ENCODE data around the gene IQCE. TPM values are rescaled to one million over a fixed set of nuclear protein-coding genes. Genes with fewer than 3 reads are reported as not detected.

The IQCE gene
- total and polyA plus RNA-seq, 3 donors from 2014 or later, result 57.9 to 139 (median 86.4) TPM

DNA sequence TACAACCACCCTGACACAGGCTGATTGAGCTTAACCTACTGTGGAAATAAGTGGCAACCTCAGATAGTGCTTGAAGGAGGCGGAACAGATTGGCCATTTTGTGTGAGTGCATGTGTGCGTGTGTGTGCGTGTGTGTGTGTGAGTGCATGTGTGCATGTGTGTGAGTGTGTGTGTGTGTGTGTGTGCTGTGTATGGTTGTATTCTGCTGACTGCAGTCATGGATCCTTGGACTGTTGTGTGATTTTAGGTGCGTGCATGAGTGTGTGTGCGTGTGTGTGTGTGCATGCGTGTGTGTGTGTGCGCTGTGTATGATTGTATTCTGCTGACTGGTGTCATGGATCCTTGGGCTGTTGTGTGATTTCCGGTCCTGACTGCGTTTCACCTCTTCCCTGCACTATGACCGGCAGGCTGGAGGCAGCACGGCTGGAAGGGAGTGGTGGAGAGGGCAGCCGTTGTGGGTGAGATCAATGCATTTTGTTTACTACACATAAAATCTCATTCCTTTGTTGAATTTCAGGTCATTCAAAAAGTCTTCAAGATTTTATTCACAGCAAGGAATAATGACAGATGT is 6.3 kb downstream of the IQCE start:
- H3K4me3 ChIP-seq, result no peak overlapping the region
- DNase-seq, result no peak
- intact Hi-C loops (cut with DNase I; ENCODE audit: low total_unique reads), result no loop called here
- no peaks in the 10 kb centered on the region for H3K27me3 ChIP-seq
- whole genome bisulfite sequencing, 2 donors, result 87 to 95% methylated on average over 11 to 12 of the region's 12 CpGs
- TF ChIP-seq, protein P1, sequence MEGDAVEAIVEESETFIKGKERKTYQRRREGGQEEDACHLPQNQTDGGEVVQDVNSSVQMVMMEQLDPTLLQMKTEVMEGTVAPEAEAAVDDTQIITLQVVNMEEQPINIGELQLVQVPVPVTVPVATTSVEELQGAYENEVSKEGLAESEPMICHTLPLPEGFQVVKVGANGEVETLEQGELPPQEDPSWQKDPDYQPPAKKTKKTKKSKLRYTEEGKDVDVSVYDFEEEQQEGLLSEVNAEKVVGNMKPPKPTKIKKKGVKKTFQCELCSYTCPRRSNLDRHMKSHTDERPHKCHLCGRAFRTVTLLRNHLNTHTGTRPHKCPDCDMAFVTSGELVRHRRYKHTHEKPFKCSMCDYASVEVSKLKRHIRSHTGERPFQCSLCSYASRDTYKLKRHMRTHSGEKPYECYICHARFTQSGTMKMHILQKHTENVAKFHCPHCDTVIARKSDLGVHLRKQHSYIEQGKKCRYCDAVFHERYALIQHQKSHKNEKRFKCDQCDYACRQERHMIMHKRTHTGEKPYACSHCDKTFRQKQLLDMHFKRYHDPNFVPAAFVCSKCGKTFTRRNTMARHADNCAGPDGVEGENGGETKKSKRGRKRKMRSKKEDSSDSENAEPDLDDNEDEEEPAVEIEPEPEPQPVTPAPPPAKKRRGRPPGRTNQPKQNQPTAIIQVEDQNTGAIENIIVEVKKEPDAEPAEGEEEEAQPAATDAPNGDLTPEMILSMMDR (IDR thresholded peaks at IDR 0.05), result no peak
- TF ChIP-seq POLR2A (IDR thresholded peaks at IDR 0.05), result no peak
- no peaks in the 10 kb centered on the region for H3K9me3 ChIP-seq
- H3K4me1 ChIP-seq, result peaks cover 3% of the 10 kb centered on the region
- H3K36me3 ChIP-seq (ENCODE audit: low read depth, missing control alignments), result no peaks in the 10 kb centered on the region
- H3K27ac ChIP-seq, result no peak overlapping the region

DNA sequence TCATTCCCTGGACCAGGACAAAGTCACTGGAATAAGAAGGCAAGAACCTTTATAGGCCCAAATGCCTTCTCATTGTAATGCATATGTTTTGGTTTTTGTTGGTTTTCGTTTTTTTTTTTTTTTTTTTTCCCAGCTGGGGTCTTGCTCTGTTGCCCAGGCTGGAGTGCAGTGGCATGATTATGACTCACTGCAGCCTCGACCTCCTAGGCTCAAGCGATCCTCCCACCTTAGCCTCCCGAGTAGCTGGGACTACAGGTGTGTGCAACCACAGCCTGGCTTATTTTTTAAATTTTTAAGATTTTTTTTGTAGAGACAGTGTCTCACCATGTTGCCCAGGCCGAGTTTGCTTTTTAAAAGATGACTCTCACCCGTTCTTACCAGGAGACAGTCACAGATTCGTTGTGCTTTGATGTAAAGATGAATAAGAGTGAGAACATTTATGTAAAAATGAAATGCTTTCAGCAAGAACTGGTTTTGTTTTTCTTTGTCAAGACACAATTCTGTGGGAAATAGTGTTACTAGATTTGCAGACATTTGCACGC is 7.6 kb downstream of the IQCE start:
- no peaks in the 10 kb centered on the region for H3K4me1 ChIP-seq
- H3K36me3 ChIP-seq (ENCODE audit: low read depth, missing control alignments), result no peaks in the 10 kb centered on the region
- WGBS, 2 donors, result 71 to 79% methylated on average over 8 of the region's 8 CpGs
- H3K27ac ChIP-seq, result no peak overlapping the region
- H3K9me3 ChIP-seq, result no peaks in the 10 kb centered on the region
- no peaks in the 10 kb centered on the region for H3K27me3 ChIP-seq
- no peak for TF ChIP-seq POLR2A (IDR thresholded peaks at IDR 0.05)
- TF ChIP-seq, protein P1 (IDR thresholded peaks at IDR 0.05), result no peak
- no peak for DNase-seq
- no peak overlapping the region for H3K4me3 ChIP-seq
- intact Hi-C loops (cut with DNase I; ENCODE audit: low total_unique reads), result no loop called here

DNA sequence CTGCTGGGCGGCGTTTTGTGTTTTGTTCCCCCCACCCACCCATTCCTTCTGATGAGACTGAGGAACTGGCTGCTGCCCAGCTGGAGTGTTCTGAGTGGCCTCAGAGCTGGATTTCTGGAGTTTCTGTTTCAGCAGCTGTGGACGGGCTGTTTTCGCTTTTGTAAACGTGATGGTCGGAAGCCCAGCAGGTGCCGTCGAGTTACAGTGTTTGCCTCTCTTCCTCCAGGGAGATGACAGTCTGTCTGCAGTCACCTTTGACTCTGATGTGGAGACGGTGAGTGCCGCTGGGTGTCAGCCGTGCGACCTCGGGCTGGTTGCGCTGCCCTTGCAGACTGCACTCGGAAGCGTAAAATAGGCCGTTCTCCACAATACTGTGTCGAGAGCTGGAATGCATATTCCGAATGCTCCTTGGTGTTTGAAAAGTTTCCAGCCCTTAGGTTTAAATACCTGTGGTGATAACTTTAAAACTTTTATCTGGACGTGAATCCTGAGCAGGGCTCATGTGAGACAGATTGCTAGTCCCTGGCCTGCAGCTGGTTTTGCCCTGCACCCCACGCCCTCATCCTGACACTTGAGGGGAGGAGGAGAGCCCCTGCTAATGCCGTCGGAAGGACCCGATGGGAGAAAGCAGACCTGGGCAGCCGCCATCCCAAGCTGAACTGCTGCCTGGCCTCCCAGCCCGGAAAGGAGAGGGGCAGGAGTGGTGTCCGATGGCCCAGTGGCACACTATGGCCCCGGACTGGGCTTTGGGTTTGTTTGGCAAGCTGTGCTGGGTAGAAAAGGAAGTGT is 8.3 kb downstream of the IQCE start:
- intact Hi-C loops (cut with DNase I; ENCODE audit: low total_unique reads), result no loop called here

GRCh38 chr7:2567679-2568278 is 9.0 kb downstream of the IQCE start:
- Histone ChIP-seq H3K4me1 (no peaks in the 10 kb centered on the region), H3K27ac (no peak overlapping the region), H3K9me3 (no peaks in the 10 kb centered on the region), H3K4me3 (no peak overlapping the region), H3K27me3 (no peaks in the 10 kb centered on the region), H3K36me3 (ENCODE audit: low read depth, missing control alignments) (no peaks in the 10 kb centered on the region)
- 39 to 46% methylated on average over 16 of the region's 16 CpGs for whole genome bisulfite sequencing, 2 donors
- DNase-seq, result peak; percentile 68
- no peak for TF ChIP-seq POLR2A (IDR thresholded peaks at IDR 0.05)
- TF ChIP-seq, protein P1 (IDR thresholded peaks at IDR 0.05), result peak in 1 of 3 experiments; percentile 39
- intact Hi-C loops (cut with DNase I; ENCODE audit: low total_unique reads), result no loop called here

More for the DNA sequence above, 8.3 kb downstream of the IQCE start:
- Histone ChIP-seq H3K27me3 (no peaks in the 10 kb centered on the region), H3K9me3 (no peaks in the 10 kb centered on the region), H3K4me3 (no peak overlapping the region), H3K36me3 (ENCODE audit: low read depth, missing control alignments) (no peaks in the 10 kb centered on the region), H3K27ac (no peak overlapping the region), H3K4me1 (no peaks in the 10 kb centered on the region)
- no peak for DNase-seq
- WGBS, 2 donors, result 59% methylated on average over 24 to 28 of the region's 28 CpGs
- no peak for TF ChIP-seq POLR2A (IDR thresholded peaks at IDR 0.05)
- TF ChIP-seq, protein P1 (IDR thresholded peaks at IDR 0.05), result no peak
